Spleen (tissue), 7 donors: ENCODE measurements around the gene YPEL4.

Experiments
- POLR2A ChIP-seq, 3 donors: fragments of 450-650 bp; IDR thresholded peaks; one replicate each; pipeline ENCODE4 v1.5.1; 2017; ENCODE audit warnings: antibody characterized with exemption in 3 of 3, mild to moderate bottlenecking in 1 of 3
- TF ChIP-seq, protein P1 (sequence below), 11 experiments: fragments of 200-600 bp in 7 of 11; fragments of 450-650 bp in 4 of 11; sonication (generic) in 4 of 11; IDR thresholded peaks in 8 of 11; conservative IDR thresholded peaks in 3 of 11; 1 replicate in 7 of 11; 2 replicates in 4 of 11; pipeline versions ENCODE4 v1.4.0 to v1.8.0; 2016 to 2021; ENCODE audit warnings: antibody characterized with exemption in 11 of 11, inconsistent platforms in 4 of 11, mild to moderate bottlenecking in 1 of 11
- donor health status: DM: no; HTN: no; CAD: no; lungs with moderate emphysema.
- donor health status: DM: no; HTN: no; CAD: no.
- donor health status: DM: no; HTN: no; CAD: no.

DNA sequence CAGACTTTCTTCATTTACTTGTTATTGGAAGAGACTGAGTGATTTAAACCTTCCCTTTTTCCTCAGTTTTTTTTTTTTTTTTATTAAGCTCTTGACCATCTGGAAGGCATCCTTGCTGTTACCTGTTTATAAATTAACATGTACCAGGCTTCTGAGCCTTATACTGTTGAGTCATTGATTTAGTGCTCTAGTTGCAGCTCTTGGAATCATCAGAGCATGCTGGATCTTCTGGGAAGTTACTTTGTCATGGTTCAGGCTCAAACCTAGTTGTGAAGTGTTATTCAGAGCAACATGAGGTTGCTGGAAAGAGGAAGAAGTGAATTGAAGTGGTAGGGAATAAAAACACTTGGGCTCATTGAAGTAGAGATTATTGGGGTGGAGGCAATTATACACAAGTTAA, 24.5 kb upstream of the YPEL4 start:
- TF ChIP-seq, protein P1, sequence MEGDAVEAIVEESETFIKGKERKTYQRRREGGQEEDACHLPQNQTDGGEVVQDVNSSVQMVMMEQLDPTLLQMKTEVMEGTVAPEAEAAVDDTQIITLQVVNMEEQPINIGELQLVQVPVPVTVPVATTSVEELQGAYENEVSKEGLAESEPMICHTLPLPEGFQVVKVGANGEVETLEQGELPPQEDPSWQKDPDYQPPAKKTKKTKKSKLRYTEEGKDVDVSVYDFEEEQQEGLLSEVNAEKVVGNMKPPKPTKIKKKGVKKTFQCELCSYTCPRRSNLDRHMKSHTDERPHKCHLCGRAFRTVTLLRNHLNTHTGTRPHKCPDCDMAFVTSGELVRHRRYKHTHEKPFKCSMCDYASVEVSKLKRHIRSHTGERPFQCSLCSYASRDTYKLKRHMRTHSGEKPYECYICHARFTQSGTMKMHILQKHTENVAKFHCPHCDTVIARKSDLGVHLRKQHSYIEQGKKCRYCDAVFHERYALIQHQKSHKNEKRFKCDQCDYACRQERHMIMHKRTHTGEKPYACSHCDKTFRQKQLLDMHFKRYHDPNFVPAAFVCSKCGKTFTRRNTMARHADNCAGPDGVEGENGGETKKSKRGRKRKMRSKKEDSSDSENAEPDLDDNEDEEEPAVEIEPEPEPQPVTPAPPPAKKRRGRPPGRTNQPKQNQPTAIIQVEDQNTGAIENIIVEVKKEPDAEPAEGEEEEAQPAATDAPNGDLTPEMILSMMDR (IDR thresholded peaks at IDR 0.05 in 8 of 11, conservative IDR thresholded peaks at IDR 0.05 in 3 of 11): no peak
- no peak for TF ChIP-seq POLR2A (IDR thresholded peaks at IDR 0.05)
